ENCODE measurements around the gene CD276.
"Not testable (repeated sequence)": the region's sequence is repeated elsewhere in the genome, so short reads cannot be mapped to it uniquely, and the experiment has no call there.

CD276 gene

GRCh38 chr15:73700041-73700842 is 16.1 kb downstream of the CD276 start:
- Histone ChIP-seq H3K4me3 (ENCODE audit: low read depth, low read length) (no peak overlapping the region), H3K4me2 (ENCODE audit: low read length) (no peak overlapping the region), H3K18ac (ENCODE audit: low read length) (no peak overlapping the region), H2BK5ac (ENCODE audit: low read depth, low read length, poor library complexity) (no peak overlapping the region), H3K27ac (ENCODE audit: low read depth, low read length) (no peak overlapping the region), H3K4ac (ENCODE audit: low read depth, low read length) (no peak overlapping the region), H4K12ac (ENCODE audit: low read depth, low read length) (no peak overlapping the region), H3K79me2 (ENCODE audit: control insufficient read depth, insufficient read depth, low read length, poor library complexity) (peaks cover 5% of the 10 kb centered on the region), H4K8ac (ENCODE audit: low read depth, low read length) (no peak overlapping the region), H2AK5ac (ENCODE audit: low read length) (no peak overlapping the region), H2AFZ (ENCODE audit: insufficient read depth, low read length, poor library complexity) (no peak overlapping the region), H2BK120ac (ENCODE audit: insufficient read depth, low read length, poor library complexity) (no peak overlapping the region), H3K36me3 (ENCODE audit: control insufficient read depth in 1 of 2, insufficient read depth in 2 of 2, low read length in 2 of 2) (peaks cover 33 to 39% of the 10 kb centered on the region in 2 experiments), H3K9me3 (ENCODE audit: insufficient read depth, low read depth, low read length) (no peaks in the 10 kb centered on the region), H3K79me1 (ENCODE audit: low read length) (no peaks in the 10 kb centered on the region), H3K4me1 (ENCODE audit: control insufficient read depth in 1 of 2, insufficient read depth in 2 of 2, low read length in 2 of 2) (peaks cover 12 to 16% of the 10 kb centered on the region in 2 experiments), H3K27me3 (ENCODE audit: insufficient read depth, low read length) (no peaks in the 10 kb centered on the region), H3K9ac (ENCODE audit: low read length) (no peak overlapping the region), H2BK12ac (ENCODE audit: low read length) (no peak overlapping the region), H4K91ac (ENCODE audit: low read depth, low read length) (no peak overlapping the region), H3K14ac (ENCODE audit: low read length) (no peak overlapping the region), H3K23ac (ENCODE audit: low read length) (no peak overlapping the region)
- DNase-seq = peak; percentile 64 to 88
- no CpG with 5 or more reads among the region's 13 CpGs for WGBS (ENCODE audit: extremely low coverage, insufficient coverage, insufficient read length)

- not testable (repeated sequence) for H3K4me1 ChIP-seq (ENCODE audit: control insufficient read depth in 1 of 2, insufficient read depth in 2 of 2, low read length in 2 of 2); H2AFZ ChIP-seq (ENCODE audit: insufficient read depth, low read length, poor library complexity); DNase-seq; H3K9me3 ChIP-seq (ENCODE audit: insufficient read depth, low read depth, low read length); H3K18ac ChIP-seq (ENCODE audit: low read length); H2BK5ac ChIP-seq (ENCODE audit: low read depth, low read length, poor library complexity); H3K4ac ChIP-seq (ENCODE audit: low read depth, low read length); H3K14ac ChIP-seq (ENCODE audit: low read length); H3K4me2 ChIP-seq (ENCODE audit: low read length); H4K8ac ChIP-seq (ENCODE audit: low read depth, low read length); H2BK12ac ChIP-seq (ENCODE audit: low read length); H3K79me1 ChIP-seq (ENCODE audit: low read length); H4K12ac ChIP-seq (ENCODE audit: low read depth, low read length); H3K23ac ChIP-seq (ENCODE audit: low read length); H3K79me2 ChIP-seq (ENCODE audit: control insufficient read depth, insufficient read depth, low read length, poor library complexity); H2AK5ac ChIP-seq (ENCODE audit: low read length); H4K91ac ChIP-seq (ENCODE audit: low read depth, low read length); H3K27ac ChIP-seq (ENCODE audit: low read depth, low read length); H3K9ac ChIP-seq (ENCODE audit: low read length); H3K27me3 ChIP-seq (ENCODE audit: insufficient read depth, low read length); H3K4me3 ChIP-seq (ENCODE audit: low read depth, low read length); H2BK120ac ChIP-seq (ENCODE audit: insufficient read depth, low read length, poor library complexity)
- WGBS (ENCODE audit: extremely low coverage, insufficient coverage, insufficient read length) = no CpG with 5 or more reads among the region's 33 CpGs
- peaks cover 50 to 58% of the 10 kb centered on the region in 2 experiments for H3K36me3 ChIP-seq (ENCODE audit: control insufficient read depth in 1 of 2, insufficient read depth in 2 of 2, low read length in 2 of 2)
These were observed 18.4 kb downstream of the CD276 start for GRCh38 chr15:73702311-73703239.

- not testable (repeated sequence) for H3K4me2 ChIP-seq (ENCODE audit: low read length); H3K23ac ChIP-seq (ENCODE audit: low read length)
- no CpG with 5 or more reads among the region's 23 CpGs for WGBS (ENCODE audit: extremely low coverage, insufficient coverage, insufficient read length)
These were observed 19.4 kb downstream of the CD276 start for GRCh38 chr15:73703601-73704000.

GRCh38 chr15:73704142-73704868 is 20.1 kb downstream of the CD276 start:
- H2AFZ ChIP-seq (ENCODE audit: insufficient read depth, low read length, poor library complexity); H3K4ac ChIP-seq (ENCODE audit: low read depth, low read length); DNase-seq; H3K9me3 ChIP-seq (ENCODE audit: insufficient read depth, low read depth, low read length); H4K8ac ChIP-seq (ENCODE audit: low read depth, low read length); H4K12ac ChIP-seq (ENCODE audit: low read depth, low read length); H3K14ac ChIP-seq (ENCODE audit: low read length); H3K4me1 ChIP-seq (ENCODE audit: control insufficient read depth in 1 of 2, insufficient read depth in 2 of 2, low read length in 2 of 2); H3K18ac ChIP-seq (ENCODE audit: low read length); H3K4me3 ChIP-seq (ENCODE audit: low read depth, low read length); H3K23ac ChIP-seq (ENCODE audit: low read length); H3K4me2 ChIP-seq (ENCODE audit: low read length); H3K79me1 ChIP-seq (ENCODE audit: low read length); H3K27ac ChIP-seq (ENCODE audit: low read depth, low read length); H3K27me3 ChIP-seq (ENCODE audit: insufficient read depth, low read length); H4K91ac ChIP-seq (ENCODE audit: low read depth, low read length); H3K79me2 ChIP-seq (ENCODE audit: control insufficient read depth, insufficient read depth, low read length, poor library complexity); H2BK120ac ChIP-seq (ENCODE audit: insufficient read depth, low read length, poor library complexity); H2BK5ac ChIP-seq (ENCODE audit: low read depth, low read length, poor library complexity); H3K9ac ChIP-seq (ENCODE audit: low read length); H2BK12ac ChIP-seq (ENCODE audit: low read length); H2AK5ac ChIP-seq (ENCODE audit: low read length): not testable (repeated sequence)
- WGBS (ENCODE audit: extremely low coverage, insufficient coverage, insufficient read length) = no CpG with 5 or more reads among the region's 23 CpGs
- H3K36me3 ChIP-seq (ENCODE audit: control insufficient read depth in 1 of 2, insufficient read depth in 2 of 2, low read length in 2 of 2) = peaks cover 60 to 71% of the 10 kb centered on the region in 2 experiments

More at GRCh38 chr15:73703601-73704000, 19.4 kb downstream of the CD276 start:
- H3K4ac ChIP-seq (ENCODE audit: low read depth, low read length); H3K4me3 ChIP-seq (ENCODE audit: low read depth, low read length); H2BK5ac ChIP-seq (ENCODE audit: low read depth, low read length, poor library complexity); H2BK120ac ChIP-seq (ENCODE audit: insufficient read depth, low read length, poor library complexity); H2AFZ ChIP-seq (ENCODE audit: insufficient read depth, low read length, poor library complexity); H3K18ac ChIP-seq (ENCODE audit: low read length); H2BK12ac ChIP-seq (ENCODE audit: low read length); DNase-seq; H2AK5ac ChIP-seq (ENCODE audit: low read length); H3K79me2 ChIP-seq (ENCODE audit: control insufficient read depth, insufficient read depth, low read length, poor library complexity); H3K79me1 ChIP-seq (ENCODE audit: low read length); H4K8ac ChIP-seq (ENCODE audit: low read depth, low read length); H3K9ac ChIP-seq (ENCODE audit: low read length); H3K14ac ChIP-seq (ENCODE audit: low read length); H3K4me1 ChIP-seq (ENCODE audit: control insufficient read depth in 1 of 2, insufficient read depth in 2 of 2, low read length in 2 of 2); H3K27ac ChIP-seq (ENCODE audit: low read depth, low read length); H4K91ac ChIP-seq (ENCODE audit: low read depth, low read length); H3K9me3 ChIP-seq (ENCODE audit: insufficient read depth, low read depth, low read length); H4K12ac ChIP-seq (ENCODE audit: low read depth, low read length); H3K27me3 ChIP-seq (ENCODE audit: insufficient read depth, low read length): not testable (repeated sequence)
- peaks cover 56 to 64% of the 10 kb centered on the region in 2 experiments for H3K36me3 ChIP-seq (ENCODE audit: control insufficient read depth in 1 of 2, insufficient read depth in 2 of 2, low read length in 2 of 2)
